ENCODE measurements around the gene CETP.

CETP gene

DNA sequence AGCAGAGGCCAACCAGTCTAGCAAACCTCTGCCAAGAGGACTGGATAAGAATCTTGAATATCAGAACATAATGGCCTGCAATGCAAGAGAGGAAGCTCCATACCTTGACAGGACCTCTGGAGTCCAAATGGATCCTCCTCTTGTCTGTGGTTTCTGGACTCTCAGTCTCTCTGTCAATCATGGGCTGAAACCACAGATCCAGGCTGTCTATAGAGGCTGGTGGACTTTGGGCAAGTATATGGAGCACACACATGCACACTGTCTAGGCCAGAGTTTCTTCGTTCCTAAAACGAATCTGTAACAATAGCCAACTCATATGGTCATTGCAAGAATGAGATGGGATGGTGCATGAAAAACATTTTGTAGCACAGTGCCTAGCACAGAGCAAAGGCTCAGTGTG lies 65.3 kb downstream of the CETP start:
- ATAC-seq (ENCODE audit: insufficient read depth, low read depth) = no peak
- H3K4me3 ChIP-seq (ENCODE audit: low read depth in 1 of 2, low read length in 2 of 2) = no peak overlapping the region
- H3K36me3 ChIP-seq (ENCODE audit: insufficient read depth, low read length) = no peaks in the 10 kb centered on the region
- no peaks in the 10 kb centered on the region for H3K79me2 ChIP-seq (ENCODE audit: insufficient read depth, low read length)
- H3K9me3 ChIP-seq (ENCODE audit: insufficient read depth, low read length, severe bottlenecking) = no peaks in the 10 kb centered on the region
- no peak for DNase-seq
- H3K4me1 ChIP-seq (ENCODE audit: insufficient read depth, low read length) = no peaks in the 10 kb centered on the region
- no peak for TF ChIP-seq EZH2 (IDR thresholded peaks at IDR 0.05; ENCODE audit: borderline replicate concordance, low read depth, low read length, severe bottlenecking)
- no peak for TF ChIP-seq CTCF (IDR thresholded peaks at IDR 0.05; ENCODE audit: borderline replicate concordance, extremely low read depth, low read length, poor library complexity, severe bottlenecking)
- H3K27me3 ChIP-seq (ENCODE audit: insufficient read depth, low read length, poor library complexity) = no peaks in the 10 kb centered on the region
- H4K20me1 ChIP-seq (ENCODE audit: insufficient read depth, low read length) = no peaks in the 10 kb centered on the region
- H3K4me2 ChIP-seq (ENCODE audit: insufficient read depth, low read length) = no peak overlapping the region
- no peak overlapping the region for H3K27ac ChIP-seq (ENCODE audit: low read length)
- H2AFZ ChIP-seq (ENCODE audit: low read depth, low read length) = no peak overlapping the region
- H3K9ac ChIP-seq (ENCODE audit: low read depth, low read length) = no peak overlapping the region

- Histone ChIP-seq H3K9me3 (ENCODE audit: insufficient read depth, low read length, severe bottlenecking) (no peaks in the 10 kb centered on the region), H2AFZ (ENCODE audit: low read depth, low read length) (no peak overlapping the region), H3K4me2 (ENCODE audit: insufficient read depth, low read length) (no peak overlapping the region), H3K27me3 (ENCODE audit: insufficient read depth, low read length, poor library complexity) (no peaks in the 10 kb centered on the region), H3K9ac (ENCODE audit: low read depth, low read length) (no peak overlapping the region), H3K27ac (ENCODE audit: low read length) (no peak overlapping the region), H3K79me2 (ENCODE audit: insufficient read depth, low read length) (no peaks in the 10 kb centered on the region), H3K4me3 (ENCODE audit: low read depth in 1 of 2, low read length in 2 of 2) (no peak overlapping the region), H3K36me3 (ENCODE audit: insufficient read depth, low read length) (no peaks in the 10 kb centered on the region), H4K20me1 (ENCODE audit: insufficient read depth, low read length) (no peaks in the 10 kb centered on the region), H3K4me1 (ENCODE audit: insufficient read depth, low read length) (no peaks in the 10 kb centered on the region)
- TF ChIP-seq EZH2 (IDR thresholded peaks at IDR 0.05; ENCODE audit: borderline replicate concordance, low read depth, low read length, severe bottlenecking) (no peak), CTCF (IDR thresholded peaks at IDR 0.05; ENCODE audit: borderline replicate concordance, extremely low read depth, low read length, poor library complexity, severe bottlenecking) (no peak)
- ATAC-seq (ENCODE audit: insufficient read depth, low read depth) (no peak), DNase-seq (no peak)
Measured at GRCh38 chr16:57028086-57028485, 66.3 kb downstream of the CETP start.

- H3K4me1 ChIP-seq (ENCODE audit: insufficient read depth, low read length) = no peaks in the 10 kb centered on the region
- no peaks in the 10 kb centered on the region for H3K79me2 ChIP-seq (ENCODE audit: insufficient read depth, low read length)
- H3K4me3 ChIP-seq (ENCODE audit: low read depth in 1 of 2, low read length in 2 of 2) = no peak overlapping the region
Measured at GRCh38 chr16:57029161-57030160, 67.7 kb downstream of the CETP start.

More at GRCh38 chr16:57029161-57030160, 67.7 kb downstream of the CETP start:
- Histone ChIP-seq H3K27me3 (ENCODE audit: insufficient read depth, low read length, poor library complexity) (no peaks in the 10 kb centered on the region), H3K27ac (ENCODE audit: low read length) (no peak overlapping the region), H3K4me2 (ENCODE audit: insufficient read depth, low read length) (no peak overlapping the region), H3K9ac (ENCODE audit: low read depth, low read length) (no peak overlapping the region), H2AFZ (ENCODE audit: low read depth, low read length) (no peak overlapping the region), H3K9me3 (ENCODE audit: insufficient read depth, low read length, severe bottlenecking) (no peaks in the 10 kb centered on the region), H3K36me3 (ENCODE audit: insufficient read depth, low read length) (no peaks in the 10 kb centered on the region), H4K20me1 (ENCODE audit: insufficient read depth, low read length) (no peaks in the 10 kb centered on the region)
- DNase-seq = no peak
- ATAC-seq (ENCODE audit: insufficient read depth, low read depth) = no peak
- TF ChIP-seq CTCF (IDR thresholded peaks at IDR 0.05; ENCODE audit: borderline replicate concordance, extremely low read depth, low read length, poor library complexity, severe bottlenecking) (no peak), EZH2 (IDR thresholded peaks at IDR 0.05; ENCODE audit: borderline replicate concordance, low read depth, low read length, severe bottlenecking) (no peak)
